Activated CD4-positive, alpha-beta memory T cell treated with anti-CD3 and anti-CD28 coated beads, Interleukin-2, amount 10 ng/mL, durations not matched to agents 7 days and 5 days (primary cell): ENCODE data around the gene IL24. TPM values are rescaled to one million over a fixed set of nuclear protein-coding genes. Genes with fewer than 3 reads are reported as not detected.
"Not testable (repeated sequence)": the region's sequence is repeated elsewhere in the genome, so short reads cannot be mapped to it uniquely, and the experiment has no call there.

Experiments used
- CTCF ChIA-PET: fragments of 350-600 bp; sonication (Branson Sonifier 250); formaldehyde crosslinking; loops from one replicate; lab custom pipeline; 2021; ENCODE audit warnings: antibody characterized with exemption, inconsistent platforms; lab: Charles Lee
- POLR2A ChIA-PET: fragments of 350-600 bp; sonication (Branson Sonifier 250); formaldehyde crosslinking; loops from one replicate; lab custom pipeline; 2021; ENCODE audit warnings: antibody characterized with exemption; lab: Charles Lee
- DNase-seq: peaks from one replicate; pipeline ENCODE4 v3.0.0-alpha.2; 2020
- H3K27ac Mint-ChIP-seq: one replicate; pipeline ENCODE4 v1.8.0; 2021; ENCODE audit warnings: mild to moderate bottlenecking, mixed read lengths
- H3K27me3 Mint-ChIP-seq: one replicate; pipeline ENCODE4 v1.8.0; 2021; ENCODE audit warnings: mixed read lengths
- H3K36me3 Mint-ChIP-seq: one replicate; pipeline ENCODE4 v1.8.0; 2021; ENCODE audit warnings: low read depth, mixed read lengths
- H3K4me1 Mint-ChIP-seq: one replicate; pipeline ENCODE4 v1.8.0; 2021; ENCODE audit warnings: mixed read lengths
- H3K4me3 Mint-ChIP-seq: one replicate; pipeline ENCODE4 v1.8.0; 2021; ENCODE audit warnings: mild to moderate bottlenecking, mixed read lengths
- H3K9me3 Mint-ChIP-seq: one replicate; pipeline ENCODE4 v1.8.0; 2021; ENCODE audit warnings: mixed read lengths
- total RNA-seq, 2 experiments: library from RNA; stranded (reverse); gene quantifications; one replicate each; pipeline ENCODE4 v1.2.3, GENCODE V29; 2021

The IL24 gene
- not detected for total RNA-seq

- H3K36me3 Mint-ChIP-seq: no peaks in the 10 kb centered on the region
- peaks cover 13% of the 10 kb centered on the region for H3K4me1 Mint-ChIP-seq
- DNase-seq: no peak
- H3K9me3 Mint-ChIP-seq: no peaks in the 10 kb centered on the region
- H3K27me3 Mint-ChIP-seq: peaks cover 2% of the 10 kb centered on the region
- POLR2A ChIA-PET: no interaction called here
- no peak within 1 kb of the TSS for H3K27ac Mint-ChIP-seq
- CTCF ChIA-PET: no interaction called here
- H3K4me3 Mint-ChIP-seq: no peak within 1 kb of the TSS
Observed at GRCh38 chr1:206897175-206897574, at the start of gene IL24. IL24 (plus strand) TSS chr1:206897443; CDS start chr1:206897833, 390 bp downstream.

GRCh38 chr1:206847946-206848345 lies 49.3 kb upstream of the IL24 start:
- CTCF ChIA-PET: interaction anchor here (0.7 to 1.5 kb wide), 3 partner anchors 9 to 113 kb away, joined by 3 to 4 read pairs (median 4); no protein-coding TSS in a partner anchor
- POLR2A ChIA-PET: no interaction called here
- peaks cover 7% of the 10 kb centered on the region for H3K9me3 Mint-ChIP-seq

GRCh38 chr1:206850401-206850800 lies 46.8 kb upstream of the IL24 start:
- POLR2A ChIA-PET: interaction anchor here (1.2 kb wide), 1 partner anchor 41 kb away, joined by 3 read pairs; no protein-coding TSS in a partner anchor
- DNase-seq: no peak
- Mint-ChIP-seq H3K36me3 (peaks cover 3% of the 10 kb centered on the region), H3K4me3 (no peak overlapping the region), H3K27me3 (peaks cover 56% of the 10 kb centered on the region), H3K4me1 (no peaks in the 10 kb centered on the region), H3K27ac (no peak overlapping the region), H3K9me3 (peaks cover 11% of the 10 kb centered on the region)
- CTCF ChIA-PET: no interaction called here

More at GRCh38 chr1:206847946-206848345, 49.3 kb upstream of the IL24 start:
- Mint-ChIP-seq H3K27me3 (peaks cover 43% of the 10 kb centered on the region), H3K4me3 (no peak overlapping the region), H3K27ac (no peak overlapping the region), H3K4me1 (no peaks in the 10 kb centered on the region), H3K36me3 (peaks cover 3% of the 10 kb centered on the region)
- DNase-seq: no peak

- no peak overlapping the region for H3K27ac Mint-ChIP-seq
- H3K36me3 Mint-ChIP-seq: peaks cover 3% of the 10 kb centered on the region
- no peak for DNase-seq
- peaks cover 11% of the 10 kb centered on the region for H3K9me3 Mint-ChIP-seq
- no peak overlapping the region for H3K4me3 Mint-ChIP-seq
- peaks cover 10% of the 10 kb centered on the region for H3K4me1 Mint-ChIP-seq
- ChIA-PET POLR2A (interaction anchor here (1.2 kb wide), 1 partner anchor 42 kb away, joined by 3 read pairs; no protein-coding TSS in a partner anchor), CTCF (no interaction called here)
- H3K27me3 Mint-ChIP-seq: peaks cover 56% of the 10 kb centered on the region
Observed at GRCh38 chr1:206851341-206852010, 45.8 kb upstream of the IL24 start.

GRCh38 chr1:206852662-206853061 lies 44.6 kb upstream of the IL24 start:
- DNase-seq, H3K36me3 Mint-ChIP-seq, H3K27ac Mint-ChIP-seq, H3K4me3 Mint-ChIP-seq, POLR2A ChIA-PET: not testable (repeated sequence)
- CTCF ChIA-PET: interaction anchor here (1.6 kb wide), 1 partner anchor 12 kb away, joined by 4 read pairs; no protein-coding TSS in a partner anchor
- Mint-ChIP-seq H3K27me3 (peaks cover 56% of the 10 kb centered on the region), H3K9me3 (peaks cover 11% of the 10 kb centered on the region), H3K4me1 (peaks cover 18% of the 10 kb centered on the region)

- peaks cover 21% of the 10 kb centered on the region for H3K4me1 Mint-ChIP-seq
- H3K36me3 Mint-ChIP-seq, DNase-seq, H3K4me3 Mint-ChIP-seq, POLR2A ChIA-PET, H3K27ac Mint-ChIP-seq: not testable (repeated sequence)
- CTCF ChIA-PET: interaction anchor here (1.6 kb wide), 1 partner anchor 11 kb away, joined by 4 read pairs; no protein-coding TSS in a partner anchor
- H3K9me3 Mint-ChIP-seq: peaks cover 11% of the 10 kb centered on the region
- H3K27me3 Mint-ChIP-seq: peaks cover 51% of the 10 kb centered on the region
Observed at GRCh38 chr1:206853696-206854095, 43.5 kb upstream of the IL24 start.

- no peak for DNase-seq
- H3K36me3 Mint-ChIP-seq: peaks cover 7% of the 10 kb centered on the region
- H3K9me3 Mint-ChIP-seq: peaks cover 13% of the 10 kb centered on the region
- H3K4me3 Mint-ChIP-seq: no peak overlapping the region
- ChIA-PET POLR2A (no interaction called here), CTCF (interaction anchor here (0.6 kb wide), 1 partner anchor 872 kb away, joined by 3 read pairs; no protein-coding TSS in a partner anchor)
- no peak overlapping the region for H3K27ac Mint-ChIP-seq
- peaks cover 45% of the 10 kb centered on the region for H3K27me3 Mint-ChIP-seq
- peaks cover 27% of the 10 kb centered on the region for H3K4me1 Mint-ChIP-seq
Observed at GRCh38 chr1:206854401-206855129, 42.7 kb upstream of the IL24 start.

GRCh38 chr1:206855859-206856258 lies 41.4 kb upstream of the IL24 start:
- peaks cover 28% of the 10 kb centered on the region for H3K4me1 Mint-ChIP-seq
- H3K9me3 Mint-ChIP-seq: peaks cover 14% of the 10 kb centered on the region
- DNase-seq: no peak
- peaks cover 39% of the 10 kb centered on the region for H3K27me3 Mint-ChIP-seq
- peaks cover 8% of the 10 kb centered on the region for H3K36me3 Mint-ChIP-seq
- no peak overlapping the region for H3K4me3 Mint-ChIP-seq
- CTCF ChIA-PET: interaction anchor here (1.0 to 3.0 kb wide), 6 partner anchors 9 to 126 kb away, joined by 3 to 9 read pairs (median 3); partner anchors contain the start of gene IL20
- POLR2A ChIA-PET: interaction anchor here (1.1 kb wide), 1 partner anchor 23 kb away, joined by 3 read pairs; no protein-coding TSS in a partner anchor
- no peak overlapping the region for H3K27ac Mint-ChIP-seq

- CTCF ChIA-PET: interaction anchor here (0.8 to 3.0 kb wide), 11 partner anchors 8 to 122 kb away, joined by 3 to 9 read pairs (median 3); partner anchors contain the start of gene IL20
- Mint-ChIP-seq H3K36me3 (peaks cover 6% of the 10 kb centered on the region), H3K4me3 (no peak overlapping the region), H3K27ac (no peak overlapping the region), H3K27me3 (peaks cover 36% of the 10 kb centered on the region), H3K9me3 (peaks cover 14% of the 10 kb centered on the region), H3K4me1 (peaks cover 28% of the 10 kb centered on the region)
- no peak for DNase-seq
- POLR2A ChIA-PET: interaction anchor here (1.1 kb wide), 1 partner anchor 24 kb away, joined by 3 read pairs; no protein-coding TSS in a partner anchor
Observed at GRCh38 chr1:206856674-206857464, 40.4 kb upstream of the IL24 start.

- POLR2A ChIA-PET: interaction anchor here (0.6 to 1.7 kb wide), 3 partner anchors 42 to 77 kb away, joined by 3 read pairs; no protein-coding TSS in a partner anchor
- H3K36me3 Mint-ChIP-seq: peaks cover 6% of the 10 kb centered on the region
Observed at GRCh38 chr1:206859082-206859521, 38.1 kb upstream of the IL24 start.

GRCh38 chr1:206860165-206860564 lies 37.1 kb upstream of the IL24 start:
- Mint-ChIP-seq H3K27ac (no peak overlapping the region), H3K4me1 (peaks cover 32% of the 10 kb centered on the region), H3K36me3 (peaks cover 6% of the 10 kb centered on the region), H3K9me3 (peaks cover 3% of the 10 kb centered on the region), H3K27me3 (peaks cover 32% of the 10 kb centered on the region), H3K4me3 (no peak overlapping the region)
- ChIA-PET CTCF (interaction anchor here (0.8 kb wide), 1 partner anchor 12 kb away, joined by 3 read pairs; no protein-coding TSS in a partner anchor), POLR2A (interaction anchor here (1.3 kb wide), 1 partner anchor 19 kb away, joined by 4 read pairs; no protein-coding TSS in a partner anchor)
- no peak for DNase-seq

More at GRCh38 chr1:206859082-206859521, 38.1 kb upstream of the IL24 start:
- DNase-seq: no peak
- H3K4me1 Mint-ChIP-seq: peaks cover 28% of the 10 kb centered on the region
- no peak overlapping the region for H3K4me3 Mint-ChIP-seq
- H3K27me3 Mint-ChIP-seq: peaks cover 31% of the 10 kb centered on the region
- peaks cover 3% of the 10 kb centered on the region for H3K9me3 Mint-ChIP-seq
- peak overlapping the region; percentile 58 for H3K27ac Mint-ChIP-seq
- CTCF ChIA-PET: interaction anchor here (1.3 to 1.4 kb wide), 2 partner anchors 8 to 54 kb away, joined by 3 to 5 read pairs; no protein-coding TSS in a partner anchor

- Mint-ChIP-seq H3K27ac (no peak overlapping the region), H3K9me3 (peaks cover 3% of the 10 kb centered on the region), H3K27me3 (peaks cover 52% of the 10 kb centered on the region), H3K4me1 (peaks cover 14% of the 10 kb centered on the region), H3K36me3 (peaks cover 6% of the 10 kb centered on the region), H3K4me3 (no peak overlapping the region)
- DNase-seq: no peak
- POLR2A ChIA-PET: no interaction called here
- CTCF ChIA-PET: interaction anchor here (1.0 kb wide), 1 partner anchor 49 kb away, joined by 5 read pairs; no protein-coding TSS in a partner anchor
Observed at GRCh38 chr1:206863266-206863665, 34.0 kb upstream of the IL24 start.
